Activated naive CD4-positive, alpha-beta T cell treated with anti-CD3 and anti-CD28 coated beads, Interleukin-2, amount 10 ng/mL, durations not matched to agents 7 days and 5 days (primary cell): ENCODE data around the gene DDIT3.

Experiments used
- CTCF ChIA-PET: fragments of 350-600 bp; sonication (Branson Sonifier 250); formaldehyde crosslinking; loops from one replicate; lab custom pipeline; 2021; ENCODE audit warnings: antibody characterized with exemption; lab: Charles Lee
- DNase-seq: peaks from one replicate; pipeline ENCODE4 v3.0.0-alpha.2; 2020
- H3K27ac Mint-ChIP-seq: one replicate; pipeline ENCODE4 v1.8.0; 2021; ENCODE audit warnings: mild to moderate bottlenecking, moderate library complexity, mixed read lengths
- H3K27me3 Mint-ChIP-seq: one replicate; pipeline ENCODE4 v1.8.0; 2021; ENCODE audit warnings: mild to moderate bottlenecking, mixed read lengths
- H3K36me3 Mint-ChIP-seq: one replicate; pipeline ENCODE4 v1.8.0; 2021; ENCODE audit warnings: mixed read lengths
- H3K4me1 Mint-ChIP-seq: one replicate; pipeline ENCODE4 v1.8.0; 2021; ENCODE audit warnings: mixed read lengths
- H3K4me3 Mint-ChIP-seq: one replicate; pipeline ENCODE4 v1.8.0; 2021; ENCODE audit warnings: mild to moderate bottlenecking, moderate library complexity, mixed read lengths
- H3K9me3 Mint-ChIP-seq: one replicate; pipeline ENCODE4 v1.8.0; 2021; ENCODE audit warnings: mixed read lengths

The DDIT3 gene

GRCh38 chr12:57473392-57473791 lies 46.9 kb downstream of the DDIT3 start:
- Mint-ChIP-seq H3K36me3 (peaks cover 64% of the 10 kb centered on the region), H3K27ac (no peak overlapping the region), H3K4me3 (no peak overlapping the region), H3K27me3 (no peaks in the 10 kb centered on the region), H3K4me1 (peaks cover 55% of the 10 kb centered on the region), H3K9me3 (no peaks in the 10 kb centered on the region)
- CTCF ChIA-PET: interaction anchor here (3.1 to 6.2 kb wide), 2 partner anchors 10 to 15 kb away, joined by 13 to 67 read pairs; partner anchors contain the start of gene GLI1
- no peak for DNase-seq

- Mint-ChIP-seq H3K4me1 (peaks cover 51% of the 10 kb centered on the region), H3K36me3 (peaks cover 71% of the 10 kb centered on the region), H3K27me3 (no peaks in the 10 kb centered on the region), H3K27ac (no peak overlapping the region), H3K9me3 (no peaks in the 10 kb centered on the region), H3K4me3 (no peak overlapping the region)
- CTCF ChIA-PET: interaction anchor here (1.3 kb wide), 1 partner anchor 14 kb away, joined by 5 read pairs; no protein-coding TSS in a partner anchor
- DNase-seq: no peak
These were observed 47.9 kb downstream of the DDIT3 start for GRCh38 chr12:57472391-57472790.

GRCh38 chr12:57471661-57472060 lies 48.7 kb downstream of the DDIT3 start:
- Mint-ChIP-seq H3K4me3 (no peak overlapping the region), H3K27me3 (no peaks in the 10 kb centered on the region), H3K27ac (no peak overlapping the region), H3K4me1 (peaks cover 51% of the 10 kb centered on the region), H3K36me3 (peaks cover 70% of the 10 kb centered on the region), H3K9me3 (no peaks in the 10 kb centered on the region)
- CTCF ChIA-PET: interaction anchor here (1.3 kb wide), 1 partner anchor 13 kb away, joined by 5 read pairs; no protein-coding TSS in a partner anchor
- no peak for DNase-seq

- no peak for DNase-seq
- no peak overlapping the region for H3K27ac Mint-ChIP-seq
- no peak overlapping the region for H3K4me3 Mint-ChIP-seq
- H3K4me1 Mint-ChIP-seq: peaks cover 48% of the 10 kb centered on the region
- H3K27me3 Mint-ChIP-seq: no peaks in the 10 kb centered on the region
- CTCF ChIA-PET: interaction anchor here (1.3 kb wide), 1 partner anchor 12 kb away, joined by 5 read pairs; no protein-coding TSS in a partner anchor
- H3K36me3 Mint-ChIP-seq: peaks cover 64% of the 10 kb centered on the region
- no peaks in the 10 kb centered on the region for H3K9me3 Mint-ChIP-seq
These were observed 49.2 kb downstream of the DDIT3 start for GRCh38 chr12:57470970-57471656.

GRCh38 chr12:57470286-57470969 lies 49.9 kb downstream of the DDIT3 start:
- Mint-ChIP-seq H3K9me3 (no peaks in the 10 kb centered on the region), H3K4me1 (peaks cover 46% of the 10 kb centered on the region), H3K36me3 (peaks cover 63% of the 10 kb centered on the region), H3K4me3 (no peak overlapping the region), H3K27me3 (no peaks in the 10 kb centered on the region), H3K27ac (no peak overlapping the region)
- CTCF ChIA-PET: interaction anchor here (2.7 kb wide), 1 partner anchor 12 kb away, joined by 7 read pairs; no protein-coding TSS in a partner anchor
- DNase-seq: no peak

- DNase-seq: no peak
- no peaks in the 10 kb centered on the region for H3K27me3 Mint-ChIP-seq
- peaks cover 44% of the 10 kb centered on the region for H3K4me1 Mint-ChIP-seq
- H3K9me3 Mint-ChIP-seq: no peaks in the 10 kb centered on the region
- peaks cover 58% of the 10 kb centered on the region for H3K36me3 Mint-ChIP-seq
- H3K27ac Mint-ChIP-seq: no peak overlapping the region
- H3K4me3 Mint-ChIP-seq: no peak overlapping the region
- CTCF ChIA-PET: interaction anchor here (2.7 kb wide), 1 partner anchor 11 kb away, joined by 7 read pairs; no protein-coding TSS in a partner anchor
These were observed 50.8 kb downstream of the DDIT3 start for GRCh38 chr12:57469296-57470164.

GRCh38 chr12:57467915-57468314 lies 52.4 kb downstream of the DDIT3 start:
- Mint-ChIP-seq H3K36me3 (peaks cover 45% of the 10 kb centered on the region), H3K4me1 (peaks cover 45% of the 10 kb centered on the region), H3K4me3 (no peak overlapping the region), H3K27ac (no peak overlapping the region), H3K27me3 (peaks cover 9% of the 10 kb centered on the region), H3K9me3 (no peaks in the 10 kb centered on the region)
- CTCF ChIA-PET: interaction anchor here (1.1 to 2.7 kb wide), 2 partner anchors 9 to 165 kb away, joined by 3 to 7 read pairs; no protein-coding TSS in a partner anchor
- DNase-seq: no peak

- H3K27ac Mint-ChIP-seq: no peak overlapping the region
- CTCF ChIA-PET: interaction anchor here (1.1 to 7.5 kb wide), 3 partner anchors 9 to 166 kb away, joined by 3 to 67 read pairs (median 12); partner anchors contain the start of gene INHBE
- no peak overlapping the region for H3K4me3 Mint-ChIP-seq
- H3K4me1 Mint-ChIP-seq: peaks cover 45% of the 10 kb centered on the region
- no peak for DNase-seq
- H3K36me3 Mint-ChIP-seq: peaks cover 39% of the 10 kb centered on the region
- no peaks in the 10 kb centered on the region for H3K9me3 Mint-ChIP-seq
- H3K27me3 Mint-ChIP-seq: peaks cover 15% of the 10 kb centered on the region
These were observed 53.0 kb downstream of the DDIT3 start for GRCh38 chr12:57467212-57467874.
